GM21381 (cell line): ENCODE data around the gene FAM43B.

ENCODE experiments used
- ATAC-seq: cut with Tn5 transposase; IDR thresholded peaks from one replicate; pipeline ENCODE4 v1.9.1; 2021; ENCODE audit warnings: mild to moderate bottlenecking, moderate library complexity; ENCODE audit not compliant: unreplicated experiment

FAM43B gene

GRCh38 chr1:20589331-20590278, 37.2 kb downstream of the FAM43B start:
- no peak for ATAC-seq

- no peak for ATAC-seq
Measured at GRCh38 chr1:20590306-20590777, 38.0 kb downstream of the FAM43B start.

- no peak for ATAC-seq
Measured at GRCh38 chr1:20593756-20594155, 41.4 kb downstream of the FAM43B start.

GRCh38 chr1:20594746-20595145, 42.4 kb downstream of the FAM43B start:
- no peak for ATAC-seq

- ATAC-seq, result no peak
Measured at GRCh38 chr1:20596106-20596505, 43.7 kb downstream of the FAM43B start.

GRCh38 chr1:20597650-20598049, 45.3 kb downstream of the FAM43B start:
- ATAC-seq, result no peak

GRCh38 chr1:20600156-20600555, 47.8 kb downstream of the FAM43B start:
- no peak for ATAC-seq

GRCh38 chr1:20601129-20601825, 48.9 kb downstream of the FAM43B start:
- ATAC-seq, result no peak

GRCh38 chr1:20602851-20603450, 50.6 kb downstream of the FAM43B start:
- no peak for ATAC-seq

GRCh38 chr1:20603504-20604464, 51.4 kb downstream of the FAM43B start:
- ATAC-seq, result no peak
